ENCODE measurements around the gene SLC6A7.

SLC6A7 gene

GRCh38 chr5:150248946-150249345 is 59.1 kb downstream of the SLC6A7 start:
- Histone ChIP-seq H3K36me3 (no peaks in the 10 kb centered on the region), H3K4me3 (ENCODE audit: low read depth, low read length) (no peak overlapping the region), H3K27ac (no peak overlapping the region), H3K9me3 (ENCODE audit: severe bottlenecking) (no peaks in the 10 kb centered on the region), H3K27me3 (ENCODE audit: insufficient read depth, low read depth, severe bottlenecking) (no peaks in the 10 kb centered on the region)
- DNase-seq: no peak
- TF ChIP-seq, protein P1, sequence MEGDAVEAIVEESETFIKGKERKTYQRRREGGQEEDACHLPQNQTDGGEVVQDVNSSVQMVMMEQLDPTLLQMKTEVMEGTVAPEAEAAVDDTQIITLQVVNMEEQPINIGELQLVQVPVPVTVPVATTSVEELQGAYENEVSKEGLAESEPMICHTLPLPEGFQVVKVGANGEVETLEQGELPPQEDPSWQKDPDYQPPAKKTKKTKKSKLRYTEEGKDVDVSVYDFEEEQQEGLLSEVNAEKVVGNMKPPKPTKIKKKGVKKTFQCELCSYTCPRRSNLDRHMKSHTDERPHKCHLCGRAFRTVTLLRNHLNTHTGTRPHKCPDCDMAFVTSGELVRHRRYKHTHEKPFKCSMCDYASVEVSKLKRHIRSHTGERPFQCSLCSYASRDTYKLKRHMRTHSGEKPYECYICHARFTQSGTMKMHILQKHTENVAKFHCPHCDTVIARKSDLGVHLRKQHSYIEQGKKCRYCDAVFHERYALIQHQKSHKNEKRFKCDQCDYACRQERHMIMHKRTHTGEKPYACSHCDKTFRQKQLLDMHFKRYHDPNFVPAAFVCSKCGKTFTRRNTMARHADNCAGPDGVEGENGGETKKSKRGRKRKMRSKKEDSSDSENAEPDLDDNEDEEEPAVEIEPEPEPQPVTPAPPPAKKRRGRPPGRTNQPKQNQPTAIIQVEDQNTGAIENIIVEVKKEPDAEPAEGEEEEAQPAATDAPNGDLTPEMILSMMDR (IDR thresholded peaks at IDR 0.05; ENCODE audit: low read depth, low read length): no peak

GRCh38 chr5:150249744-150250143 is 59.9 kb downstream of the SLC6A7 start:
- TF ChIP-seq, protein P1 (IDR thresholded peaks at IDR 0.05; ENCODE audit: low read depth, low read length): peak; percentile 63
- H3K9me3 ChIP-seq (ENCODE audit: severe bottlenecking): no peaks in the 10 kb centered on the region
- no peaks in the 10 kb centered on the region for H3K27me3 ChIP-seq (ENCODE audit: insufficient read depth, low read depth, severe bottlenecking)
- H3K27ac ChIP-seq: no peak overlapping the region
- H3K36me3 ChIP-seq: no peaks in the 10 kb centered on the region
- DNase-seq: peak; percentile 76
- H3K4me3 ChIP-seq (ENCODE audit: low read depth, low read length): no peak overlapping the region

DNA sequence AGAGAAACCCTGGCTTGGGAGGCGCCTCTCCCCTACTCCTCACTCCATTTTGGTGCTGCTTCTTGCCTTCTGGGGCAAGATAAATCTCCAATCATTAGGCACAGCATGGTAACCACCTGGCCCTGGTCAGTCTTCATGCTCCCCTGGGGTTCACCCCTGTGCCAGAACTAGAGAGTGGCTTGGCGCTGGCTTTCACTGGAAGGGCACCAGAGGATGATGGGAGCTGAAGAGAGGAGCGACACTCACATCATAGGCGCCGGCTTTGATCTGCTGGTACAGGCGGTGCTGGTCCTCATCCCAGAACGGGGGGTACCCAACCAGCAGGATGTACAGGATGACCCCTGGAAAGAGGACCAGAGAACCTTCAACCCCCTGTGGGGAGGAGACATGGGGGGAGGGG is 61.6 kb downstream of the SLC6A7 start:
- no peak for DNase-seq
- Histone ChIP-seq H3K27ac (no peak overlapping the region), H3K27me3 (ENCODE audit: insufficient read depth, low read depth, severe bottlenecking) (no peaks in the 10 kb centered on the region), H3K4me3 (ENCODE audit: low read depth, low read length) (no peak overlapping the region), H3K9me3 (ENCODE audit: severe bottlenecking) (no peaks in the 10 kb centered on the region), H3K36me3 (no peaks in the 10 kb centered on the region)
- TF ChIP-seq, protein P1 (IDR thresholded peaks at IDR 0.05; ENCODE audit: low read depth, low read length): no peak

GRCh38 chr5:150252489-150252888 is 62.6 kb downstream of the SLC6A7 start:
- H3K27me3 ChIP-seq (ENCODE audit: insufficient read depth, low read depth, severe bottlenecking): no peaks in the 10 kb centered on the region
- no peaks in the 10 kb centered on the region for H3K36me3 ChIP-seq
- no peak overlapping the region for H3K4me3 ChIP-seq (ENCODE audit: low read depth, low read length)
- H3K27ac ChIP-seq: no peak overlapping the region
- TF ChIP-seq, protein P1 (IDR thresholded peaks at IDR 0.05; ENCODE audit: low read depth, low read length): no peak
- no peak for DNase-seq
- H3K9me3 ChIP-seq (ENCODE audit: severe bottlenecking): no peaks in the 10 kb centered on the region

DNA sequence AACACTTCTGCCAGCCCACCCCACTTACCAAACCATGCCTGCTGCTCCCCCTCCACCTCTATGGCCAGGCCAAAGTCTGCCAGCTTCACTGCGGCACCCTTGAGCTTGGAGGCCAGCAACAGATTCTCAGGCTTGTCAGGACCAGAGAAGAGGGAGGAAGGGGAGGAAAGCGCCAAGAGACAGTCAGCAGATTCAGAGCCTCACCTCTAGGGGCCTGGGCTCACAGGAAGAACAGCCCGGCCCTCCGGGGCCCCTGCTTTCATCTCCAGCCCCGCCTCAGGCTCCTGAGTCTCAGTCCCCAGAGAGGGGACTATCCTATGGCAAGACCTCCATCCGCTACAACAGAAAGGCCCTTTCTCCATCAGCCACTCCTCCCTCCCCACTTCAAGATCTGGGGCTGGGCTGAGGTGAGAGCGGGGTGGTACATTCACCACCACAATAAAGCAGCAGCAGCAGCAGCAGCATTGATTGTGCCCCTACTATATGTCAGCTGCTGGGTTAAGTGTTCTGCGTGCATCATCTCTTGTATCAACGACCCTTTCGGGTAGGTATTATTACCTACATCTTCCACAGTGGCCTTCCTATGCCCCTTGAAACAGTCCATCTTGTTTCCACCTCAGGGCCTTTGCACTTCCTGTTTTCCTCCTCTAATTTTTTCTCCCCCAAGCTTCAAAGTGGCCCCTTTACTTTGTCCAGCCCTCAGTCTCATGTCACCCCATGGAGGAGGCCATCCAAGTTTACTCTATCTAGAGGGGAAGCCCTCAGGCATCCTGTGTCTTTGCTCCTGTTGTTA is 63.8 kb downstream of the SLC6A7 start:
- Histone ChIP-seq H3K4me3 (ENCODE audit: low read depth, low read length) (no peak overlapping the region), H3K9me3 (ENCODE audit: severe bottlenecking) (no peaks in the 10 kb centered on the region), H3K27ac (peak overlapping the region; percentile 69), H3K36me3 (no peaks in the 10 kb centered on the region), H3K27me3 (ENCODE audit: insufficient read depth, low read depth, severe bottlenecking) (no peaks in the 10 kb centered on the region)
- TF ChIP-seq, protein P1 (IDR thresholded peaks at IDR 0.05; ENCODE audit: low read depth, low read length): no peak
- DNase-seq: no peak

DNA sequence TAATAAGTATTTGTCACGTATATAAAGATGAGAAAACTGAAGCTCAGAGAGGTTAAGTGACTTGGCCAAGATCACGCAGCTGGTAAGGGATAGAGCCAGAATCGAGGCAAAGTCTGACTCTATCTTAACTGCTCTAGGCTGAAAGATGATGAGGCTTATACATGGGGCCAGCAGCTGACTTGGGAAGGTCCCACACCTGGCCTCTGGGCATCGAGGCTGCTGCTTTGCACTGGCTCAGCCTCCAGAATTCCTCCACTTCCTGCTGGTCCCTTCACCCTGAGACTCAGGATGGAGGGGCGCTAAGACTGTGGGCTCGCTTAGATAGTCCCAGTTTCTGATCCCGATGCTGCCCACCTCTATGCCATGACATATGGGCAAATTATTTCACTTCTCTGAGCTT is 64.5 kb downstream of the SLC6A7 start:
- Histone ChIP-seq H3K9me3 (ENCODE audit: severe bottlenecking) (no peaks in the 10 kb centered on the region), H3K27me3 (ENCODE audit: insufficient read depth, low read depth, severe bottlenecking) (no peaks in the 10 kb centered on the region), H3K27ac (peak overlapping the region; percentile 69), H3K4me3 (ENCODE audit: low read depth, low read length) (no peak overlapping the region), H3K36me3 (no peaks in the 10 kb centered on the region)
- TF ChIP-seq, protein P1 (IDR thresholded peaks at IDR 0.05; ENCODE audit: low read depth, low read length): no peak
- peak; percentile 53 for DNase-seq

All from WERI-Rb-1 (cell line).